Measurements from ENCODE around the gene SNX10.

The SNX10 gene

DNA sequence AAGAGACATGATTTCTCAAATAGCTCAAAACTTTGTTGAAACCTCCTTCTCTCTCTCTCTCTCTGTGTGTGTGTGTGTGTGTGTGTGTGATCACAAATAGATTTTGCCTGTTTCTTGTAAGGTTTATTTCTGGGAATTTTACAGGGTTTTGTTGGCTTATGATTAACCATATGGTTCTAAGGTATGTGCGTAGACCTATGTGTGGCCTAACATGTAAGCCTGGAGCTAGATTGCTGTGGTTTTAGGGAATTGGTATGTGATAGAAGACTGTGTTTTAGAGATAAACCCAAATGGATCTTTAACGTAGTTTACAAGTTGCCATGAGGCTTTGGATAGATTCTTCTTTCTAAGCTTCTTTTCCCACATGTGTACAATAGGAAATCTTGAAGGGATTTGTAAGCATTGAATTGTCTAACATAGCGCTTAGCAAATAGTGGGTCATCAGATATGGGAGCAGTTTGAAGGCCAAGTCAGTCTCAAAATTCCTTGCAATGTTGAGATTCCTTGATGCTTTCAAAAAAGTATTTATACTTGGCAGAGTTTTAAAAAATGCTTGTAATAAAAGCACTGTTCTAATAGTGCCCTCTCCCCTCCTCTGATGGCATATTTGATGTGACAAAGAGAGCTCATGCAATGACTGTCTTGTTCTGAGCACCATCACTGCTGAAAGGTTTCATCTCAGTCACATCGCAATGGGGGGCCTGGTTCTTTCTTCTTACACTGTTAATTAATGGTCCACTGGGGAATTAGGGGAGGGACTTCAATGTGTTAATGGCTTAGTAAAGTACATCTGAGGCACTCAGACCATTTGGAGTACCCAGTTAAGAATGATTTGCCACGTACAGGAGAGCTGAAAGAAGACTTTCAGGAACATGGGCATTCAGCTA lies 118.2 kb downstream of the SNX10 start:
- DNase-seq, result no peak

DNA sequence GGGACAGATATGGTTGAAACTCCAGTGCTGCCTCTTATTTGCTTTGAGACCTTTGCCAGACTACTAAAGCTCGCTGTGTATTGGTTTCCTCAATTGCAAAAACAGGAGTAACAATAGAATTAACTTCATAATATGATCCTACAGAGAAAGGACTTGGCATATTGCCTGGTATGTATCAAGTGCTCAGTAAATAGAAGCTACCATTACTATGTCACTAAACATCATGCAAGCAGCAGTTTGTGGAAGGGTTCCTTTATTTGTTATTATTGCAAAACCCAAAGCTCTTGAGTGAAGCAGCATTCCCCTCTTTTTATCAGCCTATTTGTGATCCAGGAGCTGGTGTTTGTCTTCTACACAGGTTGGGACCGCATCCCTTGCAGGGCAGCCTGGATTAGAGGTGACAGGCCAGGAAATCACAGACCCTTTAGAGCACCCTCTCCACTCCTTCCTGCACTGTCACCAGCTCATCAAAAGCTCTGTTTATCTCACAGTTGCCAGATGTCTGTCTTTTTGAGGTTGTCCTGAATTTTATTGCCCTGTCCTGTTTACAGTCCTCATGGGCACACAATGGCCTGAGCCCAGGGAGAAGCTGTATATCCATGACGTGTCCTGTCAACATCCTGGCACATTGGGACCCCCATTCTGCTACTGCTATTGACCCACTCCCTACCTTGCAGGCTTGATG lies 121.5 kb downstream of the SNX10 start:
- DNase-seq, result peak; percentile 100

DNA sequence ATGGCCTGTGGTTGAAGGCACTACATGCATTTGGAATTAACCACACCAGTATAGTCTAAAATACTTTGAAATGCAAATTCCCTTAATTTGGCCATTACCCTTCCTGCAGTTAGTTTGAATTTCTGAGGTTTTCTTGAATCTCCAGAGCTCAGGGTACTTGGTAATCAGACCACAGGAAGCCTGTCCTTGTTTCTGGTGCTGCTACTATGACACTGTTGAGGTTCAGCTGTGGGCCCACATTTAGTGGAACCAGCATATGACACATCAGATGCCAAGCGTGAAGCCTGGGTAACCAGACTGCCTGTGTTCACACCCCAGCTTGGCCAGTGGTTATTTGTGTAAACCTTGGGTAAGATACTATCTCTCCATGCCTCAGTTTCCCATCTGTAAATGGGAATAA lies 124.3 kb downstream of the SNX10 start:
- no peak for DNase-seq

DNA sequence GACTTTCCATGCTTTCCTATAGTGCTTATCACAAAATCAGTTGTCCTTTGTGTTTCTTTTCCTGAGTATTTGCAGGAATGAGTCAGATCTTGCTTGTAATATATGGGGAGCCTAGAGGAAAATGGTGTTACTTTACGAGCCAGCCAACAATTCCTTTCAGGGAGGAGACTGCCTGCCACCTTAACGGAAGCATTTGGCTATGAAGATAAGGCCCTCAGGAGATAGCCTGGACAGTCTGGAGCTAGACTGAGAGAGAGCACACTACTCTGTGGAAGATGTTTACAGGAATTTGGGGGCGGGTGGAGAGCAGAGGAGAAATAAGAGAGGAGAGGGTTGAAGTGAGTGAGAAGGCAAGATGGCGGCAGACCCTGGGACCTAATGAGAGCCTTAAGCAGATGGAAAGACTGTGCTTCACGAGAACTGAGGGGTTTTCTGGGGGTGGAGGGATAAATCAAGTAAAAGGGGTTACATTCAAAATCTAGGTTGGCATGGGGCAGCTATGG lies 126.3 kb downstream of the SNX10 start:
- no peak for DNase-seq

DNA sequence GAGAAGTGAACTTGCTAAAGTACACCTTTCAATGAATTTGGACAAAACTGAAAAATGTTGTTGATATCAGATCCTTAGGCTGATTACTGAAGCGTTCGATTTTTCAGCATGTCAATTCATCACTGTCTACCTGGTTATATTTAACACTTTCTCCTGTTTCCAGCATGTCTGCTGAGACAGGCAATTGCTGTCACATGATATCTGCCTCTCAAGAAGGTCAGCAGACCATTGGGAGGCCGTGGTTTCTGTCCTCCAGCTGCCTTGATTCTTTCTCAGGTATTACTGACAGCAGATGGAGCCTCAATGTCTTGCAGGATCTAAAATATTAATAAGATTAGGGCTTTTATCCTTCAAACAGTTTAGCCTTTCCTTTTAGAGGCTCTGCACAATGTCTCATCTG lies 127.5 kb downstream of the SNX10 start:
- DNase-seq, result no peak

DNA sequence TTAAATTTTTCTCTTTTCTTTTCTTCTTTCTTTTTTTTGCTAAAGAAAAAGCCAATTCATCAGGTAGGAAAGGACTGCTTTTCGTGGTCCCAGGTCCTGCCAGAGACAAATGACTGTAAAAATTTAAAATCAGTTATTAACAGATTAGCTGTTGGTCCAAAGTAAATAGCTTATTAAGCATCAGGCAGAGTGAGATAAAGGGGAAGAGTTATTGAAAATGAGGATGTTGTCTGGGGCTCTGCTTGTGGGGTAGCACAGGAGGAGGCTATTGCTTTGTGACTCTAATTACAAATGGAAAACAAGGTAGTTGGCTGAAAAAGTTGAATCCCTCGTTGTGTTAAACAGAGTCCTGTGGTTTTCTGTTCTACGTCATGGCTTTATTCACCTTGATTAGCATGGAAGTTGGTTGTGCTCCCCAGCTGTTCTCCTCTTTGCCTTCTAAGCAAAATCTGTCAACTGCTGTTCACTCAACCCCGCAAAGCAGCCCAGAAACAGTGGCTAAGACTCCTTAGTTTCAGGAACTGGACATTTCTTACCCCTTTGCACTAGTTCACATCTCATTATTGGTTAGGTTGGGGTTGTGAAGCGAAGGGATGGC lies 128.9 kb downstream of the SNX10 start:
- no peak for DNase-seq

DNA sequence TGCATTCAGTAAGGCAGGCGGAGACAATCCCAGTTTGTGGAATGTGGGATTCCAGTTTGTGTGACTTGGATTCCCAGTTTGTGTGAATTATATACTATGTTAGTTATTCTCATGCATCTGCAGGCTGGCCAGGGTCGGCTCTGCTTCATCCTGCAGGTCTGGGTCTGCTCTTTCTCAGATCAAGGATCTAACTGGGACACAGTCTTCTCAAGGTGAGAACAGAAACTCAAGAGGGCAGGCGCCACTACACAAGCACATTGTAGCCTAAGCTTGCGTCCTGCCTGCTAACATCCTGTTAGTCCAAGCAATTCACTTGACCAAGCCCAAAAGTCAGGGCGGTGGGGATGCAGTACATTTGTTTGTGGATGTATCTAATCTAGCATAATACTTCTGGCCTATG lies 131.1 kb downstream of the SNX10 start:
- DNase-seq, result no peak

DNA sequence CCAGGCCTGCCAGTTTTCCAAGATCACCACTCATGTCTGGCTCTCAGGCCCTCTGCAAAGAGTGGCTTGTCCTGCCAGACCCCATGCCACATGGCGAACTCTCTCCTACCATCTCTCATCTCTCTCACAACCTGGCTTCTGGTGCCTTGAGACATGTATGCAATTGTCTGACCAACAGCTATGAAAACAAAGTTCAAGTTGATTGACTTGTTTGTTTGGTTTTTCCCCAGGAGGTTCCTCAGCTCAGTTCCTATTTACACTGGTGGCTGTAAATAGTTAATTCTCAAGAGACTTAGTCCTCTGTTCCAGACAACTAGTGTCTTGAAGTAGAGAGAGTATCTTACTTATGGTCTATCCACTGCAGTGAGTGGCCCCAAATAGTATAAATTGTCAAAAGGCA lies 131.8 kb downstream of the SNX10 start:
- DNase-seq, result no peak

Measured in SHP77 treated with DMSO at 0.1 percent for 48 hours (cell line).